Glomerular visceral epithelial cell (primary cell): ENCODE measurements around the gene SCGB1D4.

Experiments
- DNase-seq: peaks from one replicate; pipeline ENCODE4 v3.0.0-alpha.2; 2016; ENCODE audit errors: extremely low spot score

Gene SCGB1D4

GRCh38 chr11:62273789-62274275 lies 25.0 kb downstream of the SCGB1D4 start:
- no peak for DNase-seq

GRCh38 chr11:62273284-62273683 lies 25.6 kb downstream of the SCGB1D4 start:
- no peak for DNase-seq

- no peak for DNase-seq
Measured at GRCh38 chr11:62269654-62270278, 29.1 kb downstream of the SCGB1D4 start, which contains the start of gene SCGB2A2. Gene SCGB2A2 (plus strand): TSS chr11:62270158. CDS start chr11:62270217, 59 bp downstream.

- DNase-seq: no peak
Measured at GRCh38 chr11:62267576-62267975, 31.3 kb downstream of the SCGB1D4 start.

GRCh38 chr11:62267050-62267449 lies 31.8 kb downstream of the SCGB1D4 start:
- DNase-seq: no peak

- DNase-seq: no peak
Measured at GRCh38 chr11:62266558-62266957, 32.3 kb downstream of the SCGB1D4 start.

- no peak for DNase-seq
Measured at GRCh38 chr11:62264004-62264403, 34.9 kb downstream of the SCGB1D4 start.

GRCh38 chr11:62260261-62260953 lies 38.5 kb downstream of the SCGB1D4 start:
- DNase-seq: no peak

- DNase-seq: no peak
Measured at GRCh38 chr11:62256281-62256680, 42.6 kb downstream of the SCGB1D4 start.

GRCh38 chr11:62253999-62254542 lies 44.8 kb downstream of the SCGB1D4 start:
- no peak for DNase-seq

- DNase-seq: no peak
Measured at GRCh38 chr11:62251698-62252097, 47.2 kb downstream of the SCGB1D4 start.
